Hematopoietic multipotent progenitor cell treated with erythropoietin and hydrocortisone succinate and interleukin-3 and kit ligand, for 4 days (in vitro differentiated cells): ENCODE measurements around the gene TUBB2B.
A peak's percentile ranks its signal among the peaks of the same experiment; 100 is the strongest.
"Not testable (repeated sequence)": the region's sequence is repeated elsewhere in the genome, so short reads cannot be mapped to it uniquely, and the experiment has no call there.

Experiments used
- DNase-seq: peaks from one replicate; pipeline ENCODE4 v3.0.0-alpha.2; 2015

The TUBB2B gene

GRCh38 chr6:3183066-3183465 lies 44.4 kb downstream of the TUBB2B start:
- DNase-seq, result no peak

- DNase-seq, result no peak
Observed at GRCh38 chr6:3181105-3181504, 46.3 kb downstream of the TUBB2B start.

GRCh38 chr6:3179945-3180344 lies 47.5 kb downstream of the TUBB2B start:
- DNase-seq, result not testable (repeated sequence)

GRCh38 chr6:3178666-3179065 lies 48.8 kb downstream of the TUBB2B start:
- not testable (repeated sequence) for DNase-seq

GRCh38 chr6:3176562-3177355 lies 50.7 kb downstream of the TUBB2B start:
- DNase-seq, result peak; percentile 60

GRCh38 chr6:3175715-3176402 lies 51.6 kb downstream of the TUBB2B start:
- no peak for DNase-seq
